T47D (cell line): Measurements from ENCODE around the gene TMEM63C.
A peak's percentile ranks its signal among the peaks of the same experiment; 100 is the strongest.
"Not testable (repeated sequence)": the region's sequence is repeated elsewhere in the genome, so short reads cannot be mapped to it uniquely, and the experiment has no call there.

Experiments used
- DNase-seq, 2 experiments: peaks; one replicate each; pipeline versions ENCODE4 v3.0.0 to v3.0.0-alpha.2; 2011 to 2012; ENCODE audit warnings: low read depth in 1 of 2, low spot score in 1 of 2
- JUND ChIP-seq: IDR thresholded peaks from 2 replicates; pipeline ENCODE4 v1.6.1; 2012; ENCODE audit warnings: low read depth
- in situ Hi-C: cut with HindIII; loops from 2 replicates; pipeline ENCODE4 v1.10.0; 2016; ENCODE audit warnings: low sequenced_read_pairs, low pct_unique_long_range_greater_than_20kb

The TMEM63C gene

GRCh38 chr14:77170045-77170444 is 11.6 kb upstream of the TMEM63C start:
- DNase-seq: no peak
- in situ Hi-C loops: no loop called here

GRCh38 chr14:77172916-77173315 is 8.7 kb upstream of the TMEM63C start:
- in situ Hi-C loops: no loop called here
- TF ChIP-seq JUND: no peak

More at GRCh38 chr14:77170045-77170444, 11.6 kb upstream of the TMEM63C start:
- TF ChIP-seq JUND: no peak

GRCh38 chr14:77173911-77174617 is 7.5 kb upstream of the TMEM63C start:
- DNase-seq, in situ Hi-C loops: not testable (repeated sequence)

More at GRCh38 chr14:77172916-77173315, 8.7 kb upstream of the TMEM63C start:
- DNase-seq: no peak

GRCh38 chr14:77175843-77176242 is 5.8 kb upstream of the TMEM63C start:
- in situ Hi-C loops: no loop called here
- TF ChIP-seq JUND: no peak
- no peak for DNase-seq

- TF ChIP-seq JUND: no peak
- peak in 1 of 2 experiments; percentile 38 for DNase-seq
- in situ Hi-C loops: no loop called here
Measured at GRCh38 chr14:77177702-77178101, 3.9 kb upstream of the TMEM63C start.

GRCh38 chr14:77178656-77179055 is 2.9 kb upstream of the TMEM63C start:
- in situ Hi-C loops: no loop called here
- no peak for TF ChIP-seq JUND
- no peak for DNase-seq

- in situ Hi-C loops: no loop called here
- no peak for DNase-seq
- TF ChIP-seq JUND: no peak
Measured at GRCh38 chr14:77180726-77181602, 634 bp upstream of the TMEM63C start.

- in situ Hi-C loops: no loop called here
- no peak for TF ChIP-seq JUND
- DNase-seq: no peak
Measured at GRCh38 chr14:77183896-77184295, 2.3 kb downstream of the TMEM63C start.

- TF ChIP-seq JUND: no peak
- in situ Hi-C loops: no loop called here
- peak in 1 of 2 experiments; percentile 64 for DNase-seq
Measured at GRCh38 chr14:77184396-77185092, 2.9 kb downstream of the TMEM63C start.

- no peak for TF ChIP-seq JUND
- in situ Hi-C loops: no loop called here
- peak in 1 of 2 experiments; percentile 41 for DNase-seq
Measured at GRCh38 chr14:77185093-77185465, 3.5 kb downstream of the TMEM63C start.

- in situ Hi-C loops: no loop called here
- peak in 1 of 2 experiments; percentile 25 for DNase-seq
- TF ChIP-seq JUND: no peak
Measured at GRCh38 chr14:77186911-77187648, 5.5 kb downstream of the TMEM63C start.

GRCh38 chr14:77187649-77188012 is 6.0 kb downstream of the TMEM63C start:
- in situ Hi-C loops: no loop called here
- no peak for DNase-seq
- no peak for TF ChIP-seq JUND

GRCh38 chr14:77189479-77189878 is 7.9 kb downstream of the TMEM63C start:
- no peak for TF ChIP-seq JUND
- in situ Hi-C loops: no loop called here
- no peak for DNase-seq
